CD14-positive monocyte (primary cell): ENCODE data around the gene GLTP. TPM values are rescaled to one million over a fixed set of nuclear protein-coding genes. Genes with fewer than 3 reads are reported as not detected.
A peak's percentile ranks its signal among the peaks of the same experiment; 100 is the strongest.

Experiments used
- DNase-seq, 3 donors: peaks; one replicate each; pipeline ENCODE4 v3.0.0-alpha.2; 2011 to 2022
- H2AFZ ChIP-seq: 2 replicates; pipeline ENCODE4 v1.6.0; 2012; ENCODE audit warnings: mild to moderate bottlenecking, low read depth, low read length, inconsistent platforms; ENCODE audit not compliant: insufficient read depth, poor library complexity, severe bottlenecking
- H3K27ac ChIP-seq, 2 donors: 1 replicate in 1 of 2; 2 replicates in 1 of 2; pipeline ENCODE4 v1.5.1; 2012 to 2013; ENCODE audit warnings: low read length in 2 of 2, control low read depth in 1 of 2, inconsistent platforms in 1 of 2, low read depth in 1 of 2, mild to moderate bottlenecking in 1 of 2
- H3K27me3 ChIP-seq, 2 donors: one replicate each; pipeline versions ENCODE4 v1.6.0 to v1.6.1; 2011 to 2013; ENCODE audit warnings: low read length in 2 of 2; ENCODE audit not compliant: control insufficient read depth in 2 of 2, insufficient read depth in 2 of 2
- H3K36me3 ChIP-seq, 2 donors: replicated peaks in 1 of 2; 1 replicate in 1 of 2; 2 replicates in 1 of 2; pipeline versions ENCODE4 v1.5.1 to v1.6.1; 2012 to 2013; ENCODE audit warnings: low read length in 2 of 2, control low read depth in 1 of 2, inconsistent platforms in 1 of 2, mild to moderate bottlenecking in 1 of 2; ENCODE audit not compliant: insufficient read depth in 2 of 2, control insufficient read depth in 1 of 2
- H3K4me1 ChIP-seq, 2 donors: 1 replicate in 1 of 2; 2 replicates in 1 of 2; pipeline versions ENCODE4 v1.5.1 to v1.6.1; 2012 to 2013; ENCODE audit warnings: low read length in 2 of 2, control low read depth in 1 of 2, inconsistent platforms in 1 of 2, mild to moderate bottlenecking in 1 of 2, moderate library complexity in 1 of 2; ENCODE audit not compliant: insufficient read depth in 2 of 2, control insufficient read depth in 1 of 2
- H3K4me2 ChIP-seq: replicated peaks from 2 replicates; pipeline ENCODE3; 2012; ENCODE audit warnings: low read length, moderate library complexity, mild to moderate bottlenecking; ENCODE audit not compliant: poor library complexity, severe bottlenecking; ENCODE audit errors: extremely low read depth
- H3K4me3 ChIP-seq, 3 experiments: fragments of 200-600 bp in 1 of 3; sonication (generic) in 1 of 3; replicated peaks in 1 of 3; 1 replicate in 2 of 3; 2 replicates in 1 of 3; pipeline ENCODE4 v1.5.1; 2011 to 2013; ENCODE audit warnings: low read length in 3 of 3, mild to moderate bottlenecking in 3 of 3, control low read depth in 2 of 3, low read depth in 2 of 3, inconsistent platforms in 1 of 3, moderate library complexity in 1 of 3
- H3K79me2 ChIP-seq: 2 replicates; pipeline ENCODE4 v1.6.0; 2012; ENCODE audit warnings: mild to moderate bottlenecking, control low read depth, inconsistent platforms, low read length, moderate library complexity; ENCODE audit not compliant: insufficient read depth
- H3K9ac ChIP-seq: 2 replicates; pipeline ENCODE4 v1.6.0; 2017; ENCODE audit warnings: low read length, mild to moderate bottlenecking; ENCODE audit not compliant: insufficient read depth, poor library complexity, severe bottlenecking
- H3K9me3 ChIP-seq, 2 donors: replicated peaks in 1 of 2; 1 replicate in 1 of 2; 2 replicates in 1 of 2; pipeline versions ENCODE4 v1.5.1 to v1.6.1; 2012 to 2013; ENCODE audit warnings: low read length in 2 of 2, control low read depth in 1 of 2; ENCODE audit not compliant: control insufficient read depth in 1 of 2, insufficient read depth in 1 of 2
- H4K20me1 ChIP-seq: 2 replicates; pipeline ENCODE4 v1.6.0; 2012; ENCODE audit warnings: mild to moderate bottlenecking, low read length, control low read depth, moderate library complexity; ENCODE audit not compliant: insufficient read depth
- H3K27ac Mint-ChIP-seq, 7 donors: one replicate each; pipeline ENCODE4 v1.8.0; 2020; ENCODE audit warnings: mild to moderate bottlenecking in 7 of 7, mixed read lengths in 7 of 7, moderate library complexity in 6 of 7, inconsistent platforms in 2 of 7
- H3K27me3 Mint-ChIP-seq, 3 donors: one replicate each; pipeline ENCODE4 v1.8.0; 2021 to 2022; ENCODE audit warnings: low read depth in 3 of 3, mild to moderate bottlenecking in 3 of 3, mixed read lengths in 3 of 3, moderate library complexity in 3 of 3, inconsistent platforms in 1 of 3
- H3K36me3 Mint-ChIP-seq, 2 donors: one replicate each; pipeline ENCODE4 v1.8.0; 2020; ENCODE audit warnings: mixed read lengths in 2 of 2, inconsistent platforms in 1 of 2, mild to moderate bottlenecking in 1 of 2
- H3K4me1 Mint-ChIP-seq: one replicate; pipeline ENCODE4 v1.8.0; 2020; ENCODE audit warnings: mild to moderate bottlenecking, mixed read lengths
- H3K4me3 Mint-ChIP-seq, 2 donors: one replicate each; pipeline ENCODE4 v1.8.0; 2020; ENCODE audit warnings: mild to moderate bottlenecking in 2 of 2, mixed read lengths in 2 of 2, moderate library complexity in 1 of 2
- H3K9me3 Mint-ChIP-seq, 7 donors: one replicate each; pipeline ENCODE4 v1.8.0; 2020 to 2022; ENCODE audit warnings: mixed read lengths in 7 of 7, mild to moderate bottlenecking in 6 of 7, moderate library complexity in 6 of 7, inconsistent platforms in 2 of 7
- CTCF ChIP-seq: fragments of 200-600 bp; IDR thresholded peaks from one replicate; pipeline ENCODE4 v1.8.0; 2022; ENCODE audit warnings: antibody characterized with exemption, mild to moderate bottlenecking
- WGBS: methylation state at CpG from one replicate; pipeline ENCODE4 v1.1.5; 2013; ENCODE audit warnings: missing lambda C conversion rate; ENCODE audit not compliant: insufficient coverage; 5-methylcytosine and 5-hydroxymethylcytosine counted together
- intact Hi-C, 2 donors: fragments of 100-400 bp; cut with micrococcal nuclease; formaldehyde crosslinking; loops; one replicate each; pipeline versions ENCODE4 v1.15.0 to v1.15.1; 2023
- polyA plus RNA-seq, 3 donors: library from polyadenylated mRNA; depleted of rRNA in 1 of 3; unstranded in 2 of 3; stranded (reverse) in 1 of 3; fragments of 300-500 nt in 2 of 3; fragments of >200 nt in 1 of 3; fragmentation: Illumina TruSeq in 2 of 3; gene quantifications; 1 replicate in 2 of 3; 2 replicates in 1 of 3; pipeline ENCODE4 v1.2.3, GENCODE V29; 2012 to 2021

GLTP gene
- polyA plus RNA-seq, 3 donors, result 46.2 to 65.9 (median 51.7) TPM

- Histone ChIP-seq H2AFZ (no peak overlapping the region), H3K4me1 (peaks cover 53 to 72% of the 10 kb centered on the region in 2 donors), H3K27ac (no peak overlapping the region), H3K9me3 (no peaks in the 10 kb centered on the region), H4K20me1 (no peaks in the 10 kb centered on the region), H3K4me3 (no peak overlapping the region), H3K4me2 (no peak overlapping the region), H3K27me3 (peaks cover 0 to 23% of the 10 kb centered on the region in 2 donors), H3K9ac (no peak overlapping the region), H3K36me3 (no peaks in the 10 kb centered on the region), H3K79me2 (no peaks in the 10 kb centered on the region)
- Mint-ChIP-seq H3K9me3 (peaks cover 0 to 5% (median 2%) of the 10 kb centered on the region in 7 donors), H3K4me1 (peaks cover 73% of the 10 kb centered on the region), H3K4me3 (peak overlapping the region; percentile 34 to 57), H3K27me3 (peaks cover 21 to 39% (median 30%) of the 10 kb centered on the region in 3 donors), H3K27ac (no peak overlapping the region), H3K36me3 (peaks cover 9 to 20% of the 10 kb centered on the region in 2 donors)
- no peak for DNase-seq
- intact Hi-C loops, result no loop called here
- WGBS, result 97% methylated on average over 9 of the region's 9 CpGs
- TF ChIP-seq CTCF, result no peak
These were observed 48.4 kb downstream of the GLTP start for GRCh38 chr12:109831929-109832328.

GRCh38 chr12:109831365-109831764 is 49.0 kb downstream of the GLTP start:
- peaks cover 0 to 5% (median 2%) of the 10 kb centered on the region in 7 donors for H3K9me3 Mint-ChIP-seq
- H3K4me3 ChIP-seq, result no peak overlapping the region
- no peak overlapping the region for H3K4me2 ChIP-seq
- no peak overlapping the region for H2AFZ ChIP-seq
- H3K36me3 Mint-ChIP-seq, result peaks cover 13 to 22% of the 10 kb centered on the region in 2 donors
- 97% methylated on average over 3 of the region's 6 CpGs for WGBS
- H3K4me1 Mint-ChIP-seq, result peaks cover 76% of the 10 kb centered on the region
- H3K27me3 ChIP-seq, result peaks cover 0 to 23% of the 10 kb centered on the region in 2 donors
- H3K27me3 Mint-ChIP-seq, result peaks cover 22 to 39% (median 29%) of the 10 kb centered on the region in 3 donors
- peaks cover 58 to 75% of the 10 kb centered on the region in 2 donors for H3K4me1 ChIP-seq
- no peaks in the 10 kb centered on the region for H3K79me2 ChIP-seq
- H3K27ac Mint-ChIP-seq, result no peak overlapping the region
- H3K9me3 ChIP-seq, result no peaks in the 10 kb centered on the region
- no peaks in the 10 kb centered on the region for H4K20me1 ChIP-seq
- DNase-seq, result no peak
- H3K27ac ChIP-seq, result no peak overlapping the region
- TF ChIP-seq CTCF, result no peak
- H3K4me3 Mint-ChIP-seq, result peak overlapping the region in 1 of 2 donors; percentile 68
- intact Hi-C loops, result no loop called here
- no peaks in the 10 kb centered on the region for H3K36me3 ChIP-seq
- H3K9ac ChIP-seq, result no peak overlapping the region
